H9 (cell line): ENCODE measurements around the gene LRCH1. TPM values are rescaled to one million over a fixed set of nuclear protein-coding genes. Genes with fewer than 3 reads are reported as not detected.

Experiments used
- DNase-seq: peaks from one replicate; pipeline ENCODE4 v3.0.0-alpha.2; 2017
- H2AFZ ChIP-seq: one replicate; pipeline ENCODE4 v1.6.1; 2013; ENCODE audit warnings: mild to moderate bottlenecking, low read length, control low read depth, moderate library complexity
- H2AK5ac ChIP-seq: 2 replicates; pipeline ENCODE4 v1.6.1; 2013; ENCODE audit warnings: low read length, control low read depth, mixed read lengths; ENCODE audit not compliant: insufficient read length
- H2BK120ac ChIP-seq: one replicate; pipeline ENCODE4 v1.6.1; 2013; ENCODE audit warnings: low read depth, mild to moderate bottlenecking, low read length, control low read depth, inconsistent platforms; ENCODE audit not compliant: poor library complexity, severe bottlenecking
- H2BK12ac ChIP-seq: 2 replicates; pipeline ENCODE4 v1.6.1; 2013; ENCODE audit warnings: low read length, control low read depth, mixed read lengths, low read depth; ENCODE audit not compliant: insufficient read length
- H2BK15ac ChIP-seq: 2 replicates; pipeline ENCODE4 v1.6.1; 2013; ENCODE audit warnings: low read depth, low read length, control low read depth
- H2BK20ac ChIP-seq: one replicate; pipeline ENCODE4 v1.6.1; 2013; ENCODE audit warnings: low read depth, mild to moderate bottlenecking, low read length, control low read depth, inconsistent platforms; ENCODE audit not compliant: poor library complexity, severe bottlenecking
- H2BK5ac ChIP-seq: 2 replicates; pipeline ENCODE4 v1.6.1; 2013; ENCODE audit warnings: low read length, control low read depth, mixed read lengths; ENCODE audit not compliant: insufficient read length
- H3K14ac ChIP-seq: 2 replicates; pipeline ENCODE4 v1.6.1; 2013; ENCODE audit warnings: low read length, control low read depth; ENCODE audit not compliant: insufficient read depth
- H3K18ac ChIP-seq: 2 replicates; pipeline ENCODE4 v1.6.1; 2013; ENCODE audit warnings: low read depth, mild to moderate bottlenecking, mixed read lengths, low read length, control low read depth; ENCODE audit not compliant: insufficient read length
- H3K23ac ChIP-seq: 2 replicates; pipeline ENCODE4 v1.6.1; 2013; ENCODE audit warnings: low read length, control low read depth, mixed read lengths, low read depth; ENCODE audit not compliant: insufficient read length
- H3K23me2 ChIP-seq: 2 replicates; pipeline ENCODE4 v1.6.1; 2013; ENCODE audit warnings: low read depth, mild to moderate bottlenecking, mixed read lengths, low read length, control low read depth; ENCODE audit not compliant: insufficient read length, poor library complexity, severe bottlenecking
- H3K27ac ChIP-seq: 2 replicates; pipeline ENCODE4 v1.5.1; 2013; ENCODE audit warnings: low read length, control low read depth, mixed read lengths, low read depth; ENCODE audit not compliant: insufficient read length
- H3K27me3 ChIP-seq: 2 replicates; pipeline ENCODE4 v1.6.1; 2013; ENCODE audit warnings: low read length, control low read depth, inconsistent platforms; ENCODE audit not compliant: insufficient read depth
- H3K4ac ChIP-seq: 2 replicates; pipeline ENCODE4 v1.6.1; 2013; ENCODE audit warnings: low read depth, mild to moderate bottlenecking, control low read depth, inconsistent platforms, low read length, moderate library complexity
- H3K4me1 ChIP-seq: 2 replicates; pipeline ENCODE4 v1.6.1; 2013; ENCODE audit warnings: low read length, control low read depth, inconsistent platforms; ENCODE audit not compliant: insufficient read depth
- H3K4me2 ChIP-seq: 2 replicates; pipeline ENCODE4 v1.6.1; 2013; ENCODE audit warnings: low read length, control low read depth, mixed read lengths; ENCODE audit not compliant: insufficient read length, insufficient read depth
- H3K56ac ChIP-seq: 2 replicates; pipeline ENCODE4 v1.6.1; 2013; ENCODE audit warnings: low read depth, mild to moderate bottlenecking, mixed read lengths, low read length, control low read depth; ENCODE audit not compliant: insufficient read length
- H3K79me1 ChIP-seq: 2 replicates; pipeline ENCODE4 v1.6.1; 2013; ENCODE audit warnings: low read depth, mild to moderate bottlenecking, moderate library complexity, low read length, control low read depth, inconsistent platforms; ENCODE audit not compliant: insufficient read depth, poor library complexity, severe bottlenecking
- H3K79me2 ChIP-seq: 2 replicates; pipeline ENCODE4 v1.6.1; 2013; ENCODE audit warnings: low read length, control low read depth, inconsistent platforms; ENCODE audit not compliant: insufficient read depth
- H3K9ac ChIP-seq: 2 replicates; pipeline ENCODE4 v1.6.1; 2013; ENCODE audit warnings: low read length, control low read depth, mixed read lengths; ENCODE audit not compliant: insufficient read length; ENCODE audit errors: extremely low read depth
- H3K9me3 ChIP-seq: one replicate; pipeline ENCODE4 v1.6.1; 2013; ENCODE audit warnings: low read depth, low read length, inconsistent platforms; ENCODE audit not compliant: control insufficient read depth
- H3T11ph ChIP-seq: one replicate; pipeline ENCODE4 v1.6.1; 2013; ENCODE audit warnings: mild to moderate bottlenecking, low read length, control low read depth, inconsistent platforms
- H4K20me1 ChIP-seq: one replicate; pipeline ENCODE4 v1.6.1; 2013; ENCODE audit not compliant: control insufficient read depth, insufficient read length, insufficient read depth
- H4K5ac ChIP-seq: 2 replicates; pipeline ENCODE4 v1.6.1; 2013; ENCODE audit warnings: low read depth, mild to moderate bottlenecking, mixed read lengths, low read length, control low read depth; ENCODE audit not compliant: insufficient read length
- H4K8ac ChIP-seq: replicated peaks from 2 replicates; pipeline ENCODE4 v1.6.1; 2013; ENCODE audit warnings: low read length, control low read depth, mixed read lengths, low read depth; ENCODE audit not compliant: insufficient read length
- H4K91ac ChIP-seq: 2 replicates; pipeline ENCODE4 v1.6.1; 2013; ENCODE audit warnings: low read depth, mild to moderate bottlenecking, moderate library complexity, mixed read lengths, low read length, control low read depth; ENCODE audit not compliant: insufficient read length
- H3K27ac Mint-ChIP-seq, 3 experiments: 2 replicates in 2 of 3; 3 replicates in 1 of 3; pipeline ENCODE4 v1.8.0; 2020 to 2021; ENCODE audit warnings: mixed read lengths in 3 of 3, mild to moderate bottlenecking in 1 of 3, moderate library complexity in 1 of 3
- H3K27me3 Mint-ChIP-seq: 2 replicates; pipeline ENCODE4 v1.8.0; 2021; ENCODE audit warnings: low read depth, mild to moderate bottlenecking, moderate library complexity, mixed read lengths
- H3K36me3 Mint-ChIP-seq, 3 experiments: 2 replicates in 2 of 3; 3 replicates in 1 of 3; pipeline ENCODE4 v1.8.0; 2020 to 2021; ENCODE audit warnings: low read depth in 3 of 3, mixed read lengths in 3 of 3; ENCODE audit not compliant: insufficient read depth in 1 of 3
- H3K4me1 Mint-ChIP-seq, 2 experiments: 2 replicates each; pipeline ENCODE4 v1.8.0; 2020; ENCODE audit warnings: mixed read lengths in 2 of 2
- H3K4me3 Mint-ChIP-seq, 2 experiments: 2 replicates in 1 of 2; 3 replicates in 1 of 2; pipeline ENCODE4 v1.8.0; 2020 to 2021; ENCODE audit warnings: mild to moderate bottlenecking in 2 of 2, mixed read lengths in 2 of 2, moderate library complexity in 1 of 2
- H3K9me3 Mint-ChIP-seq, 2 experiments: 2 replicates in 1 of 2; 3 replicates in 1 of 2; pipeline ENCODE4 v1.8.0; 2020; ENCODE audit warnings: mild to moderate bottlenecking in 2 of 2, mixed read lengths in 2 of 2, moderate library complexity in 1 of 2
- CTCF ChIP-seq: fragments of 200-600 bp; sonication (generic); conservative IDR thresholded peaks from 3 replicates; pipeline ENCODE4 v1.8.0; 2021; ENCODE audit warnings: antibody characterized with exemption, mild to moderate bottlenecking
- WGBS: extraction: QIAGEN DNeasy Blood & Tissue Kit; methylation state at CpG from one replicate; pipeline ENCODE4 v1.1.7; 2013; ENCODE audit warnings: missing lambda C conversion rate, low lambda C conversion rate, mixed read lengths; ENCODE audit not compliant: insufficient read length; ENCODE audit errors: extremely low coverage; 5-methylcytosine and 5-hydroxymethylcytosine counted together
- total RNA-seq: library from RNA; stranded (reverse); gene quantifications from 2 replicates; pipeline ENCODE4 v1.2.1, GENCODE V29; 2021

LRCH1 gene
- total RNA-seq, 1 experiment from 2014 or later, result 8.0 TPM

GRCh38 chr13:46748300-46748699 lies 195.3 kb downstream of the LRCH1 start:
- Histone ChIP-seq H3K4me1 (no peaks in the 10 kb centered on the region), H3K79me1 (no peaks in the 10 kb centered on the region), H3K14ac (no peak overlapping the region), H4K5ac (no peak overlapping the region), H3K4me2 (no peak overlapping the region), H3K9me3 (no peaks in the 10 kb centered on the region), H3K23ac (no peak overlapping the region), H4K8ac (no peak overlapping the region), H3K79me2 (no peaks in the 10 kb centered on the region), H3K9ac (no peak overlapping the region), H2BK20ac (no peak overlapping the region), H4K91ac (no peak overlapping the region), H3K4ac (no peak overlapping the region), H3K56ac (no peak overlapping the region), H2AFZ (no peak overlapping the region), H3K27ac (no peak overlapping the region), H3K18ac (no peak overlapping the region), H2BK15ac (no peak overlapping the region), H2BK12ac (no peak overlapping the region), H3K23me2 (no peaks in the 10 kb centered on the region), H3T11ph (no peak overlapping the region), H2BK5ac (no peak overlapping the region), H2BK120ac (no peak overlapping the region), H4K20me1 (no peaks in the 10 kb centered on the region), H3K27me3 (no peaks in the 10 kb centered on the region), H2AK5ac (no peak overlapping the region)
- no peak for TF ChIP-seq CTCF
- Mint-ChIP-seq H3K27me3 (no peaks in the 10 kb centered on the region), H3K9me3 (no peaks in the 10 kb centered on the region; a peak in 2 of 5 replicates), H3K4me1 (peaks cover 2 to 5% of the 10 kb centered on the region in 2 experiments; a peak in 3 of 4 replicates), H3K4me3 (no peak overlapping the region), H3K27ac (no peak overlapping the region), H3K36me3 (peaks cover 9 to 16% (median 9%) of the 10 kb centered on the region in 3 experiments; a peak in 5 of 7 replicates)
- DNase-seq, result no peak
- no CpG with 5 or more reads among the region's 4 CpGs for WGBS
